Upper lobe of left lung (tissue), 6 donors: ENCODE data around the gene MAP4K4. TPM values are rescaled to one million over a fixed set of nuclear protein-coding genes. Genes with fewer than 3 reads are reported as not detected.
A peak's percentile ranks its signal among the peaks of the same experiment; 100 is the strongest.

Source experiments
- ATAC-seq, 2 donors: fragments of 200-7000 bp; cut with Tn5 transposase; one replicate each; pipeline ENCODE4 v1.9.1; 2022; ENCODE audit warnings: mild to moderate bottlenecking in 2 of 2, moderate library complexity in 2 of 2; ENCODE audit not compliant: low FRiP score in 2 of 2
- DNase-seq, 2 donors: peaks; one replicate each; pipeline ENCODE4 v3.0.0-alpha.2; 2019 to 2020
- H3K27ac ChIP-seq, 4 donors: fragments of 200-600 bp; sonication (generic); one replicate each; pipeline ENCODE4 v1.5.1; 2016 to 2019
- H3K27me3 ChIP-seq, 4 donors: fragments of 200-600 bp; sonication (generic); one replicate each; pipeline ENCODE4 v1.5.1; 2017 to 2019
- H3K36me3 ChIP-seq, 4 donors: fragments of 200-600 bp; sonication (generic); one replicate each; pipeline ENCODE4 v1.5.1; 2016 to 2019
- H3K4me1 ChIP-seq, 4 donors: fragments of 200-600 bp; sonication (generic); one replicate each; pipeline ENCODE4 v1.5.1; 2018 to 2019
- H3K4me3 ChIP-seq, 4 donors: fragments of 200-600 bp; sonication (generic); one replicate each; pipeline ENCODE4 v1.5.1; 2017 to 2019; ENCODE audit warnings: mild to moderate bottlenecking in 2 of 4, moderate library complexity in 1 of 4
- H3K9me3 ChIP-seq, 4 donors: fragments of 200-600 bp; sonication (generic); one replicate each; pipeline ENCODE4 v1.5.1; 2018 to 2019
- CTCF ChIP-seq, 6 experiments: fragments of 450-650 bp in 4 of 6; fragments of 200-600 bp in 2 of 6; sonication (generic) in 2 of 6; IDR thresholded peaks; one replicate each; pipeline ENCODE4 v1.5.1; 2016 to 2019; ENCODE audit warnings: antibody characterized with exemption in 6 of 6
- EP300 ChIP-seq, 4 donors: sonication (generic); formaldehyde crosslinking; IDR thresholded peaks; one replicate each; pipeline ENCODE4 v1.5.1; 2017; ENCODE audit warnings: antibody characterized with exemption in 4 of 4, control low read depth in 2 of 4
- POLR2A ChIP-seq, 4 donors: fragments of 450-650 bp; IDR thresholded peaks; one replicate each; pipeline ENCODE4 v1.5.1; 2016 to 2017; ENCODE audit warnings: antibody characterized with exemption in 4 of 4, mild to moderate bottlenecking in 2 of 4
- POLR2AphosphoS5 ChIP-seq, 2 donors: sonication (generic); formaldehyde crosslinking; IDR thresholded peaks; one replicate each; pipeline ENCODE4 v1.5.1; 2017; ENCODE audit warnings: antibody characterized with exemption in 2 of 2
- WGBS, 2 donors: methylation state at CpG; one replicate each; pipeline ENCODE4 v1.1.5; 2017 to 2018; 5-methylcytosine and 5-hydroxymethylcytosine counted together
- total RNA-seq, 6 donors: library from RNA; depleted of rRNA in 4 of 6; stranded (reverse); fragments of >200 nt in 4 of 6; gene quantifications; one replicate each; pipeline versions ENCODE4 v1.1.0 to v1.2.1, GENCODE V29; 2016 to 2021
- donor health status: DM: no; HTN: no; CAD: no; lungs with moderate emphysema.
- donor health status: DM: no; HTN: yes; CAD: no; lungs with severe emphysema.

Gene MAP4K4
- total RNA-seq, 6 donors from 2014 or later: 49.8 to 88.0 (median 56.4) TPM

GRCh38 chr2:101731221-101732054 lies 33.9 kb downstream of the MAP4K4 start:
- Histone ChIP-seq H3K4me3 (no peak overlapping the region), H3K4me1 (peaks cover 13 to 45% (median 37%) of the 10 kb centered on the region in 4 donors), H3K27me3 (no peaks in the 10 kb centered on the region), H3K36me3 (no peaks in the 10 kb centered on the region), H3K27ac (no peak overlapping the region), H3K9me3 (no peaks in the 10 kb centered on the region)
- DNase-seq: no peak
- no peak for ATAC-seq
- 79 to 85% methylated on average over 9 of the region's 9 CpGs for WGBS, 2 donors
- TF ChIP-seq CTCF (IDR thresholded peaks at IDR 0.05): no peak
- no peak for TF ChIP-seq POLR2AphosphoS5 (IDR thresholded peaks at IDR 0.05)
- no peak for TF ChIP-seq EP300 (IDR thresholded peaks at IDR 0.05)
- no peak for TF ChIP-seq POLR2A (IDR thresholded peaks at IDR 0.05)

GRCh38 chr2:101732199-101732598 lies 34.7 kb downstream of the MAP4K4 start:
- no peak overlapping the region for H3K27ac ChIP-seq
- 89 to 90% methylated on average over 4 of the region's 4 CpGs for WGBS, 2 donors
- no peaks in the 10 kb centered on the region for H3K27me3 ChIP-seq
- ATAC-seq (no peak), DNase-seq (no peak)
- no peak overlapping the region for H3K4me3 ChIP-seq
- H3K9me3 ChIP-seq: no peaks in the 10 kb centered on the region
- no peaks in the 10 kb centered on the region for H3K36me3 ChIP-seq
- TF ChIP-seq EP300 (IDR thresholded peaks at IDR 0.05): no peak
- no peak for TF ChIP-seq CTCF (IDR thresholded peaks at IDR 0.05)
- TF ChIP-seq POLR2A (IDR thresholded peaks at IDR 0.05): no peak
- TF ChIP-seq POLR2AphosphoS5 (IDR thresholded peaks at IDR 0.05): no peak
- H3K4me1 ChIP-seq: peaks cover 21 to 52% (median 44%) of the 10 kb centered on the region in 4 donors

GRCh38 chr2:101732773-101733256 lies 35.3 kb downstream of the MAP4K4 start:
- Histone ChIP-seq H3K9me3 (no peaks in the 10 kb centered on the region), H3K4me1 (peaks cover 26 to 55% (median 49%) of the 10 kb centered on the region in 4 donors), H3K27me3 (no peaks in the 10 kb centered on the region), H3K4me3 (no peak overlapping the region), H3K27ac (no peak overlapping the region), H3K36me3 (no peaks in the 10 kb centered on the region)
- ATAC-seq: no peak
- TF ChIP-seq EP300 (IDR thresholded peaks at IDR 0.05): no peak
- no peak for TF ChIP-seq CTCF (IDR thresholded peaks at IDR 0.05)
- no peak for TF ChIP-seq POLR2A (IDR thresholded peaks at IDR 0.05)
- no peak for DNase-seq
- 89 to 94% methylated on average over 14 of the region's 14 CpGs for WGBS, 2 donors

- Histone ChIP-seq H3K4me3 (no peak overlapping the region), H3K4me1 (peaks cover 27 to 57% (median 51%) of the 10 kb centered on the region in 4 donors), H3K9me3 (no peaks in the 10 kb centered on the region), H3K27me3 (no peaks in the 10 kb centered on the region), H3K36me3 (no peaks in the 10 kb centered on the region), H3K27ac (peak overlapping the region in 1 of 4 donors; percentile 37)
- no peak for ATAC-seq
- no peak for DNase-seq
- TF ChIP-seq CTCF (IDR thresholded peaks at IDR 0.05) (no peak), EP300 (IDR thresholded peaks at IDR 0.05) (no peak), POLR2A (IDR thresholded peaks at IDR 0.05) (no peak), POLR2AphosphoS5 (IDR thresholded peaks at IDR 0.05) (no peak)
- 72 to 78% methylated on average over 4 of the region's 4 CpGs for WGBS, 2 donors
Observed at GRCh38 chr2:101733257-101733993, 35.9 kb downstream of the MAP4K4 start.
